Stimulated activated CD8-positive, alpha-beta memory T cell treated with anti-CD3 and anti-CD28 coated beads, Interleukin-7, amount 100 ng/mL, for 1 hour (primary cell): ENCODE results near the gene DEAF1.

ENCODE experiments used
- DNase-seq, 2 donors: peaks; one replicate each; pipeline ENCODE4 v3.0.0-alpha.2; 2020; ENCODE audit warnings: low read depth in 2 of 2

The DEAF1 gene

GRCh38 chr11:646214-646613, 48.8 kb downstream of the DEAF1 start:
- DNase-seq: no peak

- DNase-seq: no peak
These were observed 49.5 kb downstream of the DEAF1 start for GRCh38 chr11:645536-645935.

- DNase-seq: no peak
These were observed 50.9 kb downstream of the DEAF1 start for GRCh38 chr11:643849-644738.

GRCh38 chr11:643366-643765, 51.7 kb downstream of the DEAF1 start:
- DNase-seq: no peak

GRCh38 chr11:641806-642370, 53.1 kb downstream of the DEAF1 start:
- no peak for DNase-seq

- no peak for DNase-seq
These were observed 54.9 kb downstream of the DEAF1 start for GRCh38 chr11:640021-640706.

GRCh38 chr11:639332-639955, 55.6 kb downstream of the DEAF1 start:
- no peak for DNase-seq

GRCh38 chr11:638631-639331, 56.2 kb downstream of the DEAF1 start:
- DNase-seq: no peak

- no peak for DNase-seq
These were observed 57.2 kb downstream of the DEAF1 start for GRCh38 chr11:637593-638521.

GRCh38 chr11:637333-637592, 57.8 kb downstream of the DEAF1 start:
- no peak for DNase-seq

- no peak for DNase-seq
These were observed 58.3 kb downstream of the DEAF1 start, which contains the start of gene DRD4 for GRCh38 chr11:636511-637332. DRD4 (plus strand) TSS chr11:637269; CDS start chr11:637305, 36 bp downstream.

GRCh38 chr11:635945-636510, 59.0 kb downstream of the DEAF1 start:
- no peak for DNase-seq

- DNase-seq: no peak
These were observed 64.2 kb downstream of the DEAF1 start for GRCh38 chr11:630871-631270.

- no peak for DNase-seq
These were observed 65.8 kb downstream of the DEAF1 start for GRCh38 chr11:629237-629583.

GRCh38 chr11:628056-628455, 67.0 kb downstream of the DEAF1 start:
- DNase-seq: no peak

GRCh38 chr11:627308-627576, 67.8 kb downstream of the DEAF1 start:
- no peak for DNase-seq

GRCh38 chr11:626475-627307, 68.3 kb downstream of the DEAF1 start, which contains the start of gene SCT:
SCT (minus strand) TSS chr11:627181; CDS start chr11:627143, 38 bp downstream.
- no peak for DNase-seq

- DNase-seq: no peak
These were observed 69.3 kb downstream of the DEAF1 start for GRCh38 chr11:625636-626268.
